Activated CD4-positive, alpha-beta T cell treated with anti-CD3 and anti-CD28 coated beads for 48 hours (primary cell): ENCODE results near the gene ZMIZ2.
"Not testable (repeated sequence)": the region's sequence is repeated elsewhere in the genome, so short reads cannot be mapped to it uniquely, and the experiment has no call there.

Source experiments
- DNase-seq: peaks from one replicate; pipeline ENCODE4 v3.0.0-alpha.2; 2020

Gene ZMIZ2

GRCh38 chr7:44727158-44727936, 21.3 kb upstream of the ZMIZ2 start:
- no peak for DNase-seq

- DNase-seq, result no peak
These were observed 20.7 kb upstream of the ZMIZ2 start for GRCh38 chr7:44727937-44728262.

DNA sequence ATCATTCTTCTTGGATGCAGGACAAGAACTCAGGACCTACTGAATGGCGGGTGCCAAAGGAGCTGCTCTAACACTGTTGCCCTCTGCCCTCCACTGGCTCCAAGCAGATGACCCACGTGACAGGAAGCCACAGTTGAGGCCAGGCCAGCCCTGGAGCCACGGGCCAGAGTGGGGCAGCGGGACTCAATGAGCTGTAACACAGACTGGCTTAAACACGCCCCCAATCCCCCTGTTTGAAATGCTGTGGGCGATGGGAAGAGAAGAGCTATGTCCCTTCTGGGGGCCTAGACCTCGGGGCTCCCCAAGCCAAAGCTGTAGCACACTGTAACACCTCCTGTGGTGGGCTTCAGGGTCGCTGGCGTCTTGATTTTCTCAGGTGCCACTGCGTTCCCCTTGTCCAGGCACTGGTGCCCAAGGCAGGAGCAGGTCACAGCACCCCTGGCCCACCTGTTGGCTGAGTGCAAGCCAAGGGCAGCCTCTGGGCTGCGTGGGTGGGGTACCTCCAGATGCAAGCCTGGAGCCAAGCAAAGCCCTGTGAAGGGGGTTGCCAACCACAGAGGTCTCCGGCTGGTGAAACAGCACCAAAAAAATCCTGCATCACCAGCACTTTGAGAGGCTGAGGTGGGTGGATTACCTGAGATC, 18.6 kb upstream of the ZMIZ2 start:
- no peak for DNase-seq

DNA sequence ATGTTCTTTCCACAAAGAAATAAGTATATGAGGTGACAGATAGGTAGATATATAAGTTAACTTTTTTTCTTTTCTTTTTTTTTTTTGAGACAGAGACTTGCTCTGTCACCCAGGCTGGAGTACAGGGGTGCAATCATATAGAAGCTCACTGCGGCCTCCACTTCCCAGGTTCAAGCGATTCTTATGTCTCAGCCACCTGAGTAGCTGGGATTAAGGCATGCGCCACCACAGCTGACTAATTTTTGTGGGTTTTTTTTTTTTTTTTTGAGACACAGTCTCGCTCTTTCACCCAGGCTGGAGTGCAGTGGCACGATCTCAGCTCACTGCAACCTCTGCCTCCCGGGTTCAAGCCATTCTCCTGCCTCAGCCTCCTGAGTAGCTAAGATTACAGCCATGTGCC, 15.7 kb upstream of the ZMIZ2 start:
- not testable (repeated sequence) for DNase-seq

DNA sequence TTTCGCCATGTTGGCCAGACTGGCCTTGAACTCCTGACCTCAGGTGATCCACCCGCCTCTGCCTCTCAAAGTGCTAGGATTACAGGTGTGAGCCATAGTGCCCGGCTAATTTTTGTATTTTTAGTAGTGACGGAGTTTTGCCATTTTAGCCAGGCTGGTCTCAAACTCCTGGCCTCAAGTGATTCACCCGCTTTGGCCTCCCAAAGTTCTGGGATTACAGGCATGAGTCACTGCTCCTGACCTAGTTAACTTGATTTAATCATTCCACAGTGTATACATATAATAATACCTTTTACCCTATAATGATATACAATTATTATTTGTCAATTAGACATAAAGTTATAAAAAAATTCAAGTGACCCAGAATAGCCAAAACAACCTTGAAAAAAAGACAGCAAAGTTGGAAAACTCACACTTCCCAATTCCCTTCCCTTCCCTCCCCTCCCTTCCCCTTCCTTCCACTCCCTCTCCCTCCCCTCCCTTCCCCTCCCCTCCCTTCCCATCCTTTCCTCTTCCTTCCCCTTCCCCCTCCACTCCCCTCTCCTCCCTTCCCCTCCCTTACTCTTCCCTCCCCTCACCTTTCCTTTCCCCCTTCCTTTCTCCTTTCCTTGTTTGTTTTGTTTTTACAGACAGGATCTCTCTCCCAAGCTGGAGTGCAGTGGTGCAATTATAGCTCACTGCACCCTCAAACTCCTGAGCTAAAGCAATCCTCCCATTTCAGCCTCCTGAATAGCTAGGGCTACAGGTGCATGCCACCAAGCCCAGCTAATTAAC, 14.8 kb upstream of the ZMIZ2 start:
- no peak for DNase-seq

DNA sequence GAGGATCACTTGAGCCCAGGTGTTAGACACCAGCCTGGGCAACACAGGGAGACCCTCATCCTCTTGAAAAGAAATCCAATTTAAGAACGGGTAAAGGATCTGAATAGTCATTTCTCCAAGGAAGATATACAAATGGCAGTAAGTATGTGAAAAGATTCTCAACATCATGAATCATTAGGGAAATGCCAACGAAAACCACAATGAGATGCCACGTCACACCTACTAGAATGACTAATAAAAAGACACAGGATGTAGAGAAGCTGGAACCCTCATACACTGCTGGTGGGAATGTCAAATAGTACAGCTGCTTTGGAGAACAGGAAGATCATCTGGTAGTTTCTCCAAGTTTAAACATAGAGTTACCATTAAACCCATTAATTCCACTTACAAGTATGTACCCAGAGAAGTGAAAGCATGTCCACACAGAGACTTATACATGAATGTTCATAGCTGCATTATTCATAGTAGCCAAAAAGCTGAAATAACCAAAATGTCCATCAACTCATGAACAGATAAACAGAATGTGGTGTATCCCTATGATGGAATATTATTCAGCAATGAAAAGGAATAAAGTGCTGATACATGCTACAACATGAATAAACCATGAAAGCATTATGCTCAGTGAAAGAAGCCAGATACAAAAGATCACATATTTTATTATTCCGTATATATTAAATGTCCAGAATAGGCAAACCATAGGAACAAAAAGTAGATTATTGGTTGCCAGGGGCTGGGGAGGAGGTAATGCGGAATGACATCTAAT, 13.1 kb upstream of the ZMIZ2 start:
- DNase-seq, result peak; percentile 56

DNA sequence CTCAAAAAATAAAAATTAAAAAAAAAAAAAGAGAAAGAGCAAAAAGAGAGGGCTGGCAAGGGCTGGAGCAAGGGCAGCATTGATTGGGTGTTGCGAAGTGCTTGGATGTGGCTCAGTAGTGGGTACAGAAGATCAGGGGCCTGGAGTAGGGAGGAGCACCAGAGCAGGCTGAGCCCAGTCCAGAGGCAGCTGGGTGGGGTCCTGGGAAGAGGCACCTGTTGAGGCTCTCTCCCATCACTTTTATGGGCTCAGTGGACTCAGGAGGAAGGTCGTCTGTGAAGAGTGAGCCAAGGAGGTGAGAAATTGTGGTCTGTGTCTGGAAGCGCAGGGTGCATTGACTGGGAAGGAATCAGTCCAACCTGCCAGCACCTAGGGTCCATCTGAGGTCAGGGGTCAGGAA, 11.8 kb upstream of the ZMIZ2 start:
- DNase-seq, result no peak

DNA sequence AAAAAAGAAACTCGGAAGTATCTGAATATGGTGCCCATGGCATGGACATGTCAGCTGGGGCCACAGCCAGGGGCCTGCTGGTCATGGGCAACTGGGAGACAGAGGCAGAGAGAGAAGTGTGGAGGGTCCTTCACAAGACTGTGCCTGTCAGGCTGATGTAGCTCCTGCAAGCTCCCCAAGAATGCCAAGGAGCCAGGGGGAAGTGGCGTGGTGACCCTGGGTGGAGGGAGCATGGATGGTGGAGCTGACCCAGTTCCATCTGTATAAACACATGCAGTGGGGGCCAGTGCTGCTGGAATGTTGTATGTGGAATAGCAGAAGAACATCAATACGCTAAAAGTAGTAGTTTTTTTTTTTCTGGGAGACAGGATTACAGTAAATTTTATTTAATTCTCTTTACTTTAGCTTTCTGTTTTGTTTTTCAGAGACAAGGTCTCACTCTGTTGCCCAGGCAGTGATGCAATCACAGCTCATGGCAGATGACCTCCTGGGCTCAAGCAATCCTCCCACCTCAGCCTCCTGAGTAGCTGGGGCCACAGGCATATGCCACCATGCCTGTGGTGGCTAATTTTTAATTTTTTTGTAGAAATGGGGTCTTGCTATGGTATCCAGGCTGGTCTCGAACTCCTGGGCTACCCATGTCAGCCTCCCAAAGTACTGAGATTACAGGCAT, 10.5 kb upstream of the ZMIZ2 start:
- DNase-seq, result no peak

DNA sequence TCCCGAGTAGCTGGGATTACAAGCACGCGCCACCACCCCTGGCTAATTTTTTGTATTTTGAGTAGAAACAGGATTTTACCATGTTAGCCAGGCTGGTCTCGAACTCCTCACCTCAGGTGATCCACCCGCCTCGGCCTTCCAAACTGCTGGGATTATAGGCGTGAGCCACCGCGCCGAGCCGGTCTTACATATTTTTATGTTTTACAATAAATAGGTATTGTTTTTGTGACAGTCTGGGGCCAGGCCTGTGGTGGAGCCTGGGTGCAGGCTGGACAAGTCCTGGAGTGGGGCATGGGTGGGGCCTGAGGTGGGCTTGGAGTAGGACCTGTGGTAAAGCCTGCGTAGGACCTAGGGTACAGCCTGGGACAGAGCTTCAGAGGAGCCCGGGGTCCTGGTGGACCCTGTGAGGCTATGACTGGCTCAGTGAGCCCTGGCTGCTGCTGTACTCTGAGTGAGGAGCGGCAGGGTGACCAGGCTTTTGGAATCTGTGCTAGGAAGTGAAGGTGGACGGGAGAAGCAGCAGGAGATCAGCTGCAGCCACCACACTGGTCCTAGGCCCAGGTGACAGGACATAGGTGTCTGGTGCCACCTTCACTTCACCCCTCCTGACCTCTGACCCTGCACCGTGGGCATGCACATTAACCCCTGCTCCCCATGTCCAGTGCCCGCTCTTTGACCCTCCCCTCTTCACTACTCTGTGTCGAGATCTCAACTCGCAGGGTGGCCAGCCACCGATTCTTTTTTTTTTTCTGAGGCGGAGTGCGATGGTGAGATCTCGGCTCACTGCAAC, 9.6 kb upstream of the ZMIZ2 start:
- DNase-seq, result no peak

DNA sequence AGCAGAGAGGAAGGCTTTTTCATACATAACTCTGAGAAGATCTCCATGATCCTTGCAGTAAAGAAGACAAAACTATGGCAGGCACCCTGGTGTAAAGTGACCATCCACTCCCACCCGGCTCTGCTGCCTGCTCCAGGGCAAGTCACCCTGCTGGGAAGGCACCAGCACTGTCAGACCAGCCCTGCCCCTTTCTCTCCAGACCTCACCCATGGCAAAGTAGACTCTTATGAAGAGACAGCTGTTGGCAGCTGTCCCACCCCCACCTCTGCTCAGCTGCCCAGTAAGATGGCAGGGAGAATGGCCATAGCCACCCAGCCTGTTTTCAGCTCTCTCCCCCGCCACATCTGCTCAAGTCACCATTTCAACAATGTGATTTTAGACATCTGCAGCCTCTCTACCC, 8.6 kb upstream of the ZMIZ2 start:
- no peak for DNase-seq

DNA sequence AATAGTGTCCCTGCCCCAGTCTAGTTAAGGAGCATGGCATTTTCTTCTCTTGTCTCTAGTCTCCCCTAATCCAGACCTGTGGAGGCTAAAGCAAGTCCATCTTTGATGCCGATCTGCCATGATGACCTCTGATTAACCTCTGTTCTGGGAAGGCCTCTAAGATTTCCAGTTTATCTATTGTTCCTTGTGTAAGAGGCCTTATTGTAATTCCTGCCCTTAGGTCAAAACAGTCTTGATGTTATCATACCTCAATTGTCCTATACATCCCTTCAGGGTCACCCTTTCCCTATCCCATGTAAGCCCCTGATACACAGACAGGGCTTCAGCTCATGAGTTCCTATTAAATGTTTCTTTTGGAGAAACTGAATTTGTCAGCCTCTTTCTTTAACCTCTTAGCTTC, 4.9 kb upstream of the ZMIZ2 start:
- DNase-seq, result no peak

- peak; percentile 29 for DNase-seq
These were observed 493 bp downstream of the ZMIZ2 start for GRCh38 chr7:44748948-44749731.

DNA sequence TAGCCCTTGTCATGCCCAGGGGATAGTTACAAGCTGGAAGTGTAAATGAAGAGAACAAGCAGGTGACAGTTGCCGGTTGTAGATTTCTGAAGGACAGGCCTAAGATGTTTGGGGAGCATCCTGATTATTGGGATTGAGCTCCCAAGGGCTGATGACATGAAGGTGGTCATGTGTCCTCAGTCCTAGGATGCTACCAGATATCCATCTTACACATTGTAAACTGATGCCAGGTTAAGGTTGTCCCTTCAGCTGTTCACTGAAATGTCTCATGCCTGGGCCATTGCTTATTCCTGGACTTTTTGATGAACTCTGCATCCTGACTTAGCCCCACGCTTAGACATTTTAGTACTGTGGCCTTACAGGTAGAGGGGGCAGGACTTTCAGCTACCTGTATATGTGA, 1.3 kb downstream of the ZMIZ2 start:
- DNase-seq, result no peak

DNA sequence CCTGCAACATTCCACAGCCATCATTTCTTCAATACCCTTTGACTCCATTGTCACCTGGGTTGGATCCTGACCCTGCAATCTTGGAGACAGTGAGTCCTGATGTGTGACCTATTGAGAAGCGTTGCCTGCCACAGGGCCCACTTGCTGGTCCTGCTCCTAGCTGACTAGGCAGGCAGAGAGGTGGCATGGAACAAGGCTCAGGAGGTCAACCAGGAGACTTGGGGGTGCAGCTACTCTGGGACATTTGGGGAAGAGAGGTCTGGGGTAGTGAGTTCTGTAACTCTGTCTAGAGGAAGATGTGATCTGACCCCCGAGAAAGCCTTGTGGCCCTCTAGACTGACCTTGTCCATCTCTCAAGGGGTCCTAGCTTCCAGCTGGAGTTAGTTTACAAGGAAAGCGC, 1.8 kb downstream of the ZMIZ2 start:
- DNase-seq, result peak; percentile 9

DNA sequence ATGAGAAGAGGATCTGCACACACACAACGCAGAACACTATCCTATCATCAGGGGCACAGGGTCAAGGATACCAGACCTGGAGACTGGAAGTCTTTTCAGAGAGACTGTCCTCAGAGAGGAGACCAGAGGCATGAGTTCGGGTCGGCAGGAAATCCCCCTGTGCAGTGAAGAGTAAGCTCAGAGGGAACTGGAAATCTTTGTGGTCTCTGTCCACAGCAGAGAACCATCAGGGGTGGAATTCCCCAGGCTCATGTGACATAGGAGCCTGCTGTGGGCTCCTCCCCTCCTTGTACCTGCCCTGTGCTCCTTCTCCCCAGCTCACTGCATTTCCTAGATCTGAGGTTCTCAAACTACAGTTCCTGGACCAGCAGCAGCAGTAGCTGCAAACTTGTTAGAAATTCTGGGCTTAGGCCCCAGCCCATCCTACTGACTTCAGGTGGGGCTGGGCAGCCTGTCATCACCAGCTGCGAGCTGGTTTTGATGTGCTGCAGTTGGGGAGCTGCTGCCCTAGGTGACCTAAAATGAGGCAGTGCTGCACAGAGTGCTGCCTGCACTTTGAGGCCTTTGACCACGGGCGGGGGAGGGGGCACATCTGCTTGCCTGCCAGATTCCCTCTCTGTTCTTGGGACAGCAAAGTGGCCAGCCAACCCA, 2.4 kb downstream of the ZMIZ2 start:
- DNase-seq, result peak; percentile 58

GRCh38 chr7:44752822-44753221, 4.2 kb downstream of the ZMIZ2 start:
- no peak for DNase-seq

GRCh38 chr7:44754802-44755697, 6.4 kb downstream of the ZMIZ2 start:
- no peak for DNase-seq

DNA sequence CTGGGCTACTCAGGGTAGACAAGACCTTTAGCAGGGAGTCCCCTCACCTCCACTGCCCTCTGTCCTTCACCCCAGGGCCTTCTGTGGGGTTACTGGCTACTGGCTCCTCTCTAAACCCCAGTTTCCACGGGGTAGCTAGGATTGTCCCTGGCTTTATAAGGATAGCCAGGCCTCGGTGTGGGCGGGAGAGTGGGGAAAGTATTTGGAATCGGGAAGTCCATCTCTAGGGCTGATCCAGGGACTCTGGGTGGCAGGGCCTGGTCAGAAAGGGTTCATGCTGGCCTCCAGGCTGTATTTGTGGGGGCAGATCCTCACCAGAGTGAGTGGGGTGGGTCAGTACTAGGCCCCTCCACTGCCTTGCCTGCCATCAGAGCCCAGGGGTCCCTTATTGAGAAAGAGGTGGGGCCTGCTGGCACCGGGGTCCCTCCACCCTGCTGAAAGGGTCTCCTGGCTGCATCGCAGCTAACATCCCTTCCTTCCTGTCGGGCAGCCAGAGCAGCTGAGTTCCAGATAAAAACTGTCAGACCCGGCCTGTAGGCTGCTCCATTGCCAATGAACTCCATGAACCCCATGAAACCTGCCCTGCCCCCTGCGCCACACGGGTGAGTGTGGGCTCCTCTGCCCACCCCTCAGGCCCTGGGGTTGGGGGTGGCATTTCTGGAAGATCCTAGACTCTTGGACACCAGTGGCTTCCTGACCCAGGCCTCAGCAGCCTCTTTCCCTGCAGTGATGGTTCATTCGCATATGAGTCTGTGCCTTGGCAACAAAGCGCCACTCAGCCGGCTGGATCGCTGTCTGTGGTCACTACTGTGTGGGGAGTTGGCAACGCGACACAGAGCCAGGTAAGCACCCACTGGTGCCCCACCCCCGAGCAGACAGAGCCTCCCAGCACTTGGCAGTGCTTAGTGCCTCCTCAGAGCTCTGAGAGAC, 7.3 kb downstream of the ZMIZ2 start:
- no peak for DNase-seq
